Astrocyte (in vitro differentiated cells and primary cell): ENCODE measurements around the gene LRP1B. TPM values are rescaled to one million over a fixed set of nuclear protein-coding genes. Genes with fewer than 3 reads are reported as not detected.

Experiments used
- DNase-seq: peaks from one replicate; pipeline ENCODE4 v3.0.0-alpha.2; 2010; ENCODE audit warnings: low read depth
- FAIRE-seq: peaks from 2 replicates; lab custom pipeline; 2011; peaks lifted over from hg19 to GRCh38; lab: Jason Lieb, UNC
- H2AFZ ChIP-seq: 2 replicates; pipeline ENCODE4 v1.6.0; 2012; ENCODE audit warnings: low read depth, low read length, inconsistent platforms
- H3K27ac ChIP-seq: 2 replicates; pipeline ENCODE4 v1.5.1; 2011; ENCODE audit warnings: low read depth, low read length, inconsistent platforms
- H3K27me3 ChIP-seq: 2 replicates; pipeline ENCODE4 v1.6.0; 2011; ENCODE audit warnings: low read length, inconsistent platforms; ENCODE audit not compliant: insufficient read depth
- H3K36me3 ChIP-seq: 2 replicates; pipeline ENCODE4 v1.5.1; 2011; ENCODE audit warnings: low read length, inconsistent platforms; ENCODE audit not compliant: insufficient read depth
- H3K4me1 ChIP-seq: 2 replicates; pipeline ENCODE4 v1.5.1; 2011; ENCODE audit warnings: low read length, inconsistent platforms; ENCODE audit not compliant: insufficient read depth
- H3K4me2 ChIP-seq: 2 replicates; pipeline ENCODE4 v1.6.0; 2012; ENCODE audit warnings: low read length, inconsistent platforms
- H3K4me3 ChIP-seq: 2 replicates; pipeline ENCODE4 v1.5.1; 2011; ENCODE audit warnings: low read depth, mild to moderate bottlenecking, low read length, inconsistent platforms; ENCODE audit not compliant: insufficient read depth
- H3K79me2 ChIP-seq: 2 replicates; pipeline ENCODE4 v1.6.0; 2012; ENCODE audit warnings: mild to moderate bottlenecking, low read length, inconsistent platforms; ENCODE audit not compliant: insufficient read depth
- H3K9ac ChIP-seq: 2 replicates; pipeline ENCODE4 v1.6.0; 2012; ENCODE audit warnings: mild to moderate bottlenecking, low read length, inconsistent platforms
- H3K9me3 ChIP-seq: 2 replicates; pipeline ENCODE4 v1.5.1; 2012; ENCODE audit warnings: low read depth, mild to moderate bottlenecking, low read length, inconsistent platforms; ENCODE audit not compliant: insufficient read depth
- H4K20me1 ChIP-seq: 2 replicates; pipeline ENCODE4 v1.6.0; 2012; ENCODE audit warnings: low read length, inconsistent platforms; ENCODE audit not compliant: insufficient read depth
- H3K27ac Mint-ChIP-seq: one replicate; pipeline ENCODE4 v1.8.0; 2021; ENCODE audit warnings: mild to moderate bottlenecking, mixed read lengths; ENCODE audit not compliant: unreplicated experiment
- H3K27me3 Mint-ChIP-seq: one replicate; pipeline ENCODE4 v1.8.0; 2021; ENCODE audit warnings: low read depth, mixed read lengths; ENCODE audit not compliant: unreplicated experiment
- H3K36me3 Mint-ChIP-seq: one replicate; pipeline ENCODE4 v1.8.0; 2021; ENCODE audit warnings: low read depth, mixed read lengths; ENCODE audit not compliant: unreplicated experiment
- H3K4me1 Mint-ChIP-seq: one replicate; pipeline ENCODE4 v1.8.0; 2021; ENCODE audit warnings: low read depth, mixed read lengths; ENCODE audit not compliant: unreplicated experiment
- H3K4me3 Mint-ChIP-seq: one replicate; pipeline ENCODE4 v1.8.0; 2021; ENCODE audit warnings: mild to moderate bottlenecking, moderate library complexity, mixed read lengths; ENCODE audit not compliant: unreplicated experiment
- H3K9me3 Mint-ChIP-seq: one replicate; pipeline ENCODE4 v1.8.0; 2021; ENCODE audit warnings: mild to moderate bottlenecking, mixed read lengths; ENCODE audit not compliant: unreplicated experiment
- CTCF ChIP-seq: IDR thresholded peaks from 2 replicates; pipeline ENCODE4 v1.5.1; 2011; ENCODE audit warnings: low read depth, mild to moderate bottlenecking, inconsistent platforms, low read length, moderate library complexity; ENCODE audit not compliant: insufficient read depth
- EZH2 ChIP-seq: IDR thresholded peaks from 2 replicates; pipeline ENCODE4 v1.6.1; 2012; ENCODE audit warnings: mild to moderate bottlenecking, low read length, inconsistent platforms; ENCODE audit not compliant: insufficient read depth
- total RNA-seq: library from RNA; stranded (reverse); gene quantifications from 2 replicates; pipeline ENCODE4 v1.2.1, GENCODE V29; 2021

LRP1B gene
- total RNA-seq, 1 donor from 2014 or later = 1.5 TPM

- DNase-seq (peak; percentile 76), FAIRE-seq (no peak)
- no peak overlapping the region for H2AFZ ChIP-seq
- Mint-ChIP-seq H3K4me1 (peaks cover 8% of the 10 kb centered on the region), H3K9me3 (no peaks in the 10 kb centered on the region), H3K27me3 (no peaks in the 10 kb centered on the region), H3K36me3 (no peaks in the 10 kb centered on the region), H3K4me3 (no peak overlapping the region), H3K27ac (peak overlapping the region; percentile 79)
- peaks cover 6% of the 10 kb centered on the region for H3K4me1 ChIP-seq
- H3K79me2 ChIP-seq = no peaks in the 10 kb centered on the region
- H3K4me3 ChIP-seq = no peak overlapping the region
- peak overlapping the region; percentile 9 for H3K27ac ChIP-seq
- no peaks in the 10 kb centered on the region for H4K20me1 ChIP-seq
- no peak overlapping the region for H3K4me2 ChIP-seq
- TF ChIP-seq EZH2 = no peak
- TF ChIP-seq CTCF = no peak
- no peak overlapping the region for H3K9ac ChIP-seq
- H3K9me3 ChIP-seq = no peaks in the 10 kb centered on the region
- H3K36me3 ChIP-seq = no peaks in the 10 kb centered on the region
- no peaks in the 10 kb centered on the region for H3K27me3 ChIP-seq
Measured at GRCh38 chr2:141331127-141331526, 799.7 kb downstream of the LRP1B start.

- peak overlapping the region; percentile 18 for H3K27ac Mint-ChIP-seq
- H3K36me3 Mint-ChIP-seq = no peaks in the 10 kb centered on the region
- Histone ChIP-seq H3K9me3 (no peaks in the 10 kb centered on the region), H4K20me1 (no peaks in the 10 kb centered on the region), H3K4me2 (no peak overlapping the region), H3K27ac (no peak overlapping the region), H3K27me3 (no peaks in the 10 kb centered on the region), H3K36me3 (no peaks in the 10 kb centered on the region), H3K4me3 (no peak overlapping the region), H3K79me2 (no peaks in the 10 kb centered on the region), H3K9ac (no peak overlapping the region), H2AFZ (no peak overlapping the region), H3K4me1 (peaks cover 6% of the 10 kb centered on the region)
- TF ChIP-seq EZH2 (no peak), CTCF (no peak)
- no peak overlapping the region for H3K4me3 Mint-ChIP-seq
- peaks cover 8% of the 10 kb centered on the region for H3K4me1 Mint-ChIP-seq
- H3K9me3 Mint-ChIP-seq = no peaks in the 10 kb centered on the region
- no peaks in the 10 kb centered on the region for H3K27me3 Mint-ChIP-seq
- DNase-seq (peak; percentile 28), FAIRE-seq (no peak)
Measured at GRCh38 chr2:141329964-141330363, 800.9 kb downstream of the LRP1B start.

GRCh38 chr2:141323571-141323970 lies 807.2 kb downstream of the LRP1B start:
- Histone ChIP-seq H3K9me3 (no peaks in the 10 kb centered on the region), H3K79me2 (no peaks in the 10 kb centered on the region), H3K27me3 (no peaks in the 10 kb centered on the region), H3K4me2 (no peak overlapping the region), H4K20me1 (no peaks in the 10 kb centered on the region), H2AFZ (no peak overlapping the region), H3K27ac (no peak overlapping the region), H3K4me1 (no peaks in the 10 kb centered on the region), H3K9ac (no peak overlapping the region), H3K36me3 (no peaks in the 10 kb centered on the region), H3K4me3 (no peak overlapping the region)
- no peak for TF ChIP-seq EZH2
- Mint-ChIP-seq H3K36me3 (no peaks in the 10 kb centered on the region), H3K27ac (no peak overlapping the region), H3K4me1 (no peaks in the 10 kb centered on the region), H3K27me3 (no peaks in the 10 kb centered on the region), H3K4me3 (no peak overlapping the region), H3K9me3 (no peaks in the 10 kb centered on the region)
- DNase-seq = no peak
- FAIRE-seq = no peak
